ENCODE data around the gene CAMTA1. TPM values are rescaled to one million over a fixed set of nuclear protein-coding genes. Genes with fewer than 3 reads are reported as not detected.
A peak's percentile ranks its signal among the peaks of the same experiment; 100 is the strongest.

The CAMTA1 gene
- total and polyA plus RNA-seq, 9 of the 15 experiments (the other 6 are each of a cell fraction or from before 2014, with no cell fraction given), result 43.9 to 161 (median 65.9) TPM

GRCh38 chr1:7586031-7586941, 801.0 kb downstream of the CAMTA1 start:
- BruUV-seq (replicated peaks), result no TSS peak
- TF ChIP-seq PURB (CRISPR knock-in tag; IDR thresholded peaks at IDR 0.05; ENCODE audit: low read depth) (no peak), ARID4B (CRISPR knock-in tag; IDR thresholded peaks at IDR 0.05) (no peak), THAP7 (CRISPR knock-in tag; IDR thresholded peaks at IDR 0.05) (no peak), HNRNPL (IDR thresholded peaks at IDR 0.05; ENCODE audit: low read depth, low read length) (no peak), CBFA2T2 (conservative IDR thresholded peaks at IDR 0.05) (0 out of 2 replicates have a peak, but pooled peaks have one; percentile 26), RCOR1 (IDR thresholded peaks at IDR 0.05; ENCODE audit: borderline replicate concordance in 1 of 2, low read depth in 2 of 2, low read length in 2 of 2) (peak in 1 of 2 experiments; percentile 62; a peak in 1 of 4 replicates), TCF3 (CRISPR knock-in tag; IDR thresholded peaks at IDR 0.05) (peak; percentile 68; the same call in 1 of the 2 replicates), RBM15 (IDR thresholded peaks at IDR 0.05; ENCODE audit: insufficient read depth, low read length) (no peak), SLC30A9 (CRISPR knock-in tag; IDR thresholded peaks at IDR 0.05) (no peak), GTF3C2 (IDR thresholded peaks at IDR 0.05; ENCODE audit: borderline replicate concordance, extremely low read depth, insufficient read length) (no peak), MTA2 (IDR thresholded peaks at IDR 0.05; ENCODE audit: low read depth) (no peak)

More at GRCh38 chr1:7586031-7586941, 801.0 kb downstream of the CAMTA1 start:
- intact Hi-C loops (cut with micrococcal nuclease), result no loop called here
- H3K36me3 ChIP-seq (ENCODE audit: control insufficient read depth, insufficient read depth, low read length), result no peaks in the 10 kb centered on the region
- H3K27me3 ChIP-seq (ENCODE audit: control insufficient read depth in 2 of 2, insufficient read depth in 2 of 2, low read length in 2 of 2), result peaks cover 45 to 89% of the 10 kb centered on the region in 2 experiments
- H3K9me1 ChIP-seq (ENCODE audit: control insufficient read depth, insufficient read depth, low read length), result no peaks in the 10 kb centered on the region
- FAIRE-seq (no peak), DNase-seq (ENCODE audit: extremely low read depth in 1 of 4, low spot score in 3 of 4) (peak in 2 of 4 experiments; percentile 26 to 56), ATAC-seq (peak; percentile 40)
- in situ Hi-C loops (cut with MboI), result no loop called here
- peak overlapping the region; percentile 12; the same call in 1 of the 2 replicates for H3K4me2 ChIP-seq (ENCODE audit: insufficient read depth, low read length)
- H3K4me1 ChIP-seq (replicated peaks in 1 of 2; ENCODE audit: control insufficient read depth in 2 of 2, insufficient read depth in 2 of 2, low read length in 2 of 2), result peaks cover 10 to 14% of the 10 kb centered on the region in 2 experiments; a peak in 4 of 5 replicates
- WGBS (ENCODE audit: insufficient coverage, low coverage, missing lambda C conversion rate), result 1% methylated on average over 26 of the region's 26 CpGs
- no peak overlapping the region for H3K27ac ChIP-seq (ENCODE audit: extremely low read depth, low read depth, low read length)
- peaks cover 32% of the 10 kb centered on the region for H4K20me1 ChIP-seq (replicated peaks; ENCODE audit: control insufficient read depth, insufficient read depth, low read length)
- no peaks in the 10 kb centered on the region for H3K79me2 ChIP-seq (ENCODE audit: control insufficient read depth, insufficient read depth, low read length)
- ChIA-PET POLR2A (interaction anchor here (1.4 kb wide), 1 partner anchor 11 kb away, joined by 4 read pairs; no protein-coding TSS in a partner anchor), CTCF (ENCODE audit: low intra/inter-chr PET ratio) (interaction anchor here (0.6 kb wide), 1 partner anchor 59 kb away, joined by 3 read pairs; no protein-coding TSS in a partner anchor)
- no peaks in the 10 kb centered on the region for H3K9me3 ChIP-seq (replicated peaks; ENCODE audit: control insufficient read depth, insufficient read depth, low read depth, low read length)
- H3K9ac ChIP-seq (ENCODE audit: insufficient read depth in 1 of 2, low read depth in 2 of 2, low read length in 2 of 2), result peak overlapping the region in 1 of 2 experiments; percentile 65; a peak in 2 of 4 replicates
- H2AFZ ChIP-seq (ENCODE audit: low read depth, low read length), result no peak overlapping the region
- no peak overlapping the region for H3K4me3 ChIP-seq
